D721Med (cell line): ENCODE results near the gene RGS6.

Experiments used
- DNase-seq: peaks from one replicate; pipeline ENCODE4 v3.0.0; 2011; ENCODE audit warnings: low spot score; ENCODE audit not compliant: insufficient read length
- FAIRE-seq: peaks from 2 replicates; lab custom pipeline; 2011; peaks lifted over from hg19 to GRCh38; lab: Jason Lieb, UNC
- CTCF ChIP-seq: IDR thresholded peaks from 2 replicates; pipeline ENCODE4 v1.5.1; 2012; ENCODE audit warnings: mild to moderate bottlenecking, control low read depth; ENCODE audit not compliant: insufficient read depth; ENCODE audit errors: missing control alignments

RGS6 gene

GRCh38 chr14:72284176-72284575 is 351.9 kb downstream of the RGS6 start:
- FAIRE-seq (no peak), DNase-seq (no peak)
- no peak for TF ChIP-seq CTCF

DNA sequence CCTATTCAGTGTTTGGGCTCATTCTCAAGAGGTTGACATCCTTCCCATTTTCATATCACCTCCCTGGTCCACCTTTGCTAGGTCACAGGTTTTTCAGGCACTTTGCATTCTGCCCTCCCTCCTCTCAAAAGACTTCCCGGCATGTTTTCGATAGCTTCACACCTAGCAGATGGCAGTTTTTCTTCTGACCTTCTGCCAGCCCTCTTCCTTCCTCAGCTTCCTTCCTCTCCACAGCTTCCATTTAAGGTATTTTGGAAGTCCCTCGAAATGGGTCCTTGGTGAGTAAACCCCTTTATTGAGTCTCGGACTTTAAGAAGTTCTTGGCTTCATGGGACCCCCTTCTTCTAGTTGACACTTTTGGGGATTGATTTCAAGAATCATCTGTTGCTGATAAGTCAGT is 358.0 kb downstream of the RGS6 start:
- no peak for TF ChIP-seq CTCF
- DNase-seq (no peak), FAIRE-seq (no peak)

GRCh38 chr14:72291908-72292688 is 359.9 kb downstream of the RGS6 start:
- FAIRE-seq (peak; percentile 56), DNase-seq (no peak)
- peak; percentile 66 for TF ChIP-seq CTCF

GRCh38 chr14:72292689-72293024 is 360.4 kb downstream of the RGS6 start:
- no peak for FAIRE-seq

DNA sequence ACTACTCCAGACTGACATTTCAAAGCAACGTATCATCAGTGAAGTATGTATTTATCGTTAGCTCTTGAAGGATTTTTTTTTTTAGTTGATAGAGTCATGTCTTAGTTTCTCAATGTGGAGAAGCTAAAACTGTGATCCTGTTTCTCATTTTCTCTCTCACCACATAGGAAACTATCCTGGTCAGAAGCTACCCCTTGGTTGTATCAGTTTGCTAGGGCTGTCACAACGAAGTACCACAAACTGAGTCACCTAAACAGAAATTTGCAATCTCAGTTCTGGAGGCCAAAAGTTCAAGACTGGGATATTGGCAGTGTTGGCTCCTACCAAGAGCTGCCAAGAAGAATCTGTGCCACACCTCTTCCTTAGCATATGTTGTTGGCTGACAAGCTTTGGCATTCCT is 369.1 kb downstream of the RGS6 start:
- no peak for TF ChIP-seq CTCF
- no peak for FAIRE-seq
- DNase-seq, result no peak

More at GRCh38 chr14:72292689-72293024, 360.4 kb downstream of the RGS6 start:
- TF ChIP-seq CTCF, result no peak
- no peak for DNase-seq

DNA sequence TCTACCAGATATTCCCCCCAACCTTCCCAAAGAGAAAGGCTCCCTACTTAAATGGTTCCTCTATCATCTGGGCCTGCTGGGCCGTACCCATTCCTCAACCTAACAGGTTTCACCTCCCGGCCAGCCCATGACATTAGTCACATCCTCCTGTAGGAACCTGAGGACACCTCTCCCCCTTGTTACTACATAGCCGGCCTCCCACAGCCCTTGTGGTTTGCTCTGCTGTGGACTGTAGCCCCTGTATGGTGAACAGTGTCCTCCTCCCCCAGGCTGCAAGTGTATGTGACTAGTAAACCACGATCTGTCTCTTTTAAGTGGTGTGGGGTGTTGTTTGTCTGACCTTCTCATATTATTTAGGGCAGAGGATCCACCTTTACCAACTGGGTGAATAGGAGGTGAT is 371.7 kb downstream of the RGS6 start:
- DNase-seq (no peak), FAIRE-seq (no peak)
- no peak for TF ChIP-seq CTCF

DNA sequence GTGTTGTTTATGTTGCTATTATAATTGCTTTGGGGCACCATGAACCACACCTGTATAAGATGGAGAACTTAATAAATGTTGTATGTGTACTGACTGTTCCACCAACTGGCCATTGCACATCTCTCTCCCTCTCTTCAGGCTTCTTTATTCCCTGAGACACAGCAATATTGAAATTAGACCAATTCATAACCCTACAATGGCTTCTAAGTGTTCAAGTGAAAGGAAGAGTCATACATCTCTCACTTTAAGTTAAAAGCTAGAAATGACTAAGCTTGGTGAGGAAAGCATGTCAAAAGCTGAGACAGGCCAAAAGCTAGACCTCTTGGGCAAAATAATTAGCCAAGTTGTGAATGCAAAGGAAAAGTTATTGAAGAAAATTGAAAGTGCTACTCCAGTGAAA is 373.3 kb downstream of the RGS6 start:
- FAIRE-seq (no peak), DNase-seq (no peak)
- TF ChIP-seq CTCF, result no peak
